Measurements from ENCODE around the gene TERB2.
"Not testable (repeated sequence)": the region's sequence is repeated elsewhere in the genome, so short reads cannot be mapped to it uniquely, and the experiment has no call there.

Gene TERB2

GRCh38 chr15:44956388-44956787 lies at the start of gene TERB2:
TSS of gene TERB2 (plus strand) at chr15:44956687. CDS start at chr15:44956719, 32 bp downstream.
- no peak for DNase-seq (ENCODE audit: low read depth, low spot score)

GRCh38 chr15:44909423-44909822 lies 47.1 kb upstream of the TERB2 start:
- DNase-seq (ENCODE audit: low read depth, low spot score), result no peak
- no peak overlapping the region for H3K27ac ChIP-seq

More at GRCh38 chr15:44956388-44956787, at the start of gene TERB2:
- no peak within 1 kb of the TSS for H3K27ac ChIP-seq

- no peak overlapping the region for H3K27ac ChIP-seq
- DNase-seq (ENCODE audit: low read depth, low spot score), result no peak
Measured at GRCh38 chr15:44910981-44911625, 45.4 kb upstream of the TERB2 start.

- not testable (repeated sequence) for H3K27ac ChIP-seq; DNase-seq (ENCODE audit: low read depth, low spot score)
Measured at GRCh38 chr15:44912186-44912585, 44.3 kb upstream of the TERB2 start.

- DNase-seq (ENCODE audit: low read depth, low spot score); H3K27ac ChIP-seq: not testable (repeated sequence)
Measured at GRCh38 chr15:44912974-44913448, 43.5 kb upstream of the TERB2 start.

GRCh38 chr15:44918136-44918535 lies 38.4 kb upstream of the TERB2 start:
- no peak overlapping the region for H3K27ac ChIP-seq
- no peak for DNase-seq (ENCODE audit: low read depth, low spot score)

- not testable (repeated sequence) for DNase-seq (ENCODE audit: low read depth, low spot score); H3K27ac ChIP-seq
Measured at GRCh38 chr15:44928658-44929057, 27.8 kb upstream of the TERB2 start.

GRCh38 chr15:44930283-44930682 lies 26.2 kb upstream of the TERB2 start:
- not testable (repeated sequence) for H3K27ac ChIP-seq; DNase-seq (ENCODE audit: low read depth, low spot score)

- not testable (repeated sequence) for DNase-seq (ENCODE audit: low read depth, low spot score); H3K27ac ChIP-seq
Measured at GRCh38 chr15:44958302-44958701, 1.8 kb downstream of the TERB2 start.

GRCh38 chr15:44968475-44968874 lies 12.0 kb downstream of the TERB2 start:
- H3K27ac ChIP-seq, result no peak overlapping the region
- no peak for DNase-seq (ENCODE audit: low read depth, low spot score)

GRCh38 chr15:44971036-44971435 lies 14.5 kb downstream of the TERB2 start:
- H3K27ac ChIP-seq, result no peak overlapping the region
- no peak for DNase-seq (ENCODE audit: low read depth, low spot score)

GRCh38 chr15:44976183-44976582 lies 19.7 kb downstream of the TERB2 start:
- DNase-seq (ENCODE audit: low read depth, low spot score), result not testable (repeated sequence)

GRCh38 chr15:44977781-44978180 lies 21.3 kb downstream of the TERB2 start:
- not testable (repeated sequence) for DNase-seq (ENCODE audit: low read depth, low spot score); H3K27ac ChIP-seq

More at GRCh38 chr15:44976183-44976582, 19.7 kb downstream of the TERB2 start:
- H3K27ac ChIP-seq, result not testable (repeated sequence)

- H3K27ac ChIP-seq; DNase-seq (ENCODE audit: low read depth, low spot score): not testable (repeated sequence)
Measured at GRCh38 chr15:44979617-44980339, 23.3 kb downstream of the TERB2 start.

- not testable (repeated sequence) for DNase-seq (ENCODE audit: low read depth, low spot score)
Measured at GRCh38 chr15:44984144-44984543, 27.7 kb downstream of the TERB2 start.

GRCh38 chr15:44986346-44987055 lies 30.0 kb downstream of the TERB2 start:
- DNase-seq (ENCODE audit: low read depth, low spot score); H3K27ac ChIP-seq: not testable (repeated sequence)

More at GRCh38 chr15:44984144-44984543, 27.7 kb downstream of the TERB2 start:
- not testable (repeated sequence) for H3K27ac ChIP-seq

- not testable (repeated sequence) for DNase-seq (ENCODE audit: low read depth, low spot score); H3K27ac ChIP-seq
Measured at GRCh38 chr15:44987711-44988110, 31.2 kb downstream of the TERB2 start.

GRCh38 chr15:44988184-44988869 lies 31.8 kb downstream of the TERB2 start:
- DNase-seq (ENCODE audit: low read depth, low spot score); H3K27ac ChIP-seq: not testable (repeated sequence)

- DNase-seq (ENCODE audit: low read depth, low spot score); H3K27ac ChIP-seq: not testable (repeated sequence)
Measured at GRCh38 chr15:44988870-44989219, 32.4 kb downstream of the TERB2 start.

GRCh38 chr15:44997632-44998031 lies 41.1 kb downstream of the TERB2 start:
- DNase-seq (ENCODE audit: low read depth, low spot score); H3K27ac ChIP-seq: not testable (repeated sequence)
